H1 (cell line): Measurements from ENCODE around the gene TLCD2. TPM values are rescaled to one million over a fixed set of nuclear protein-coding genes. Genes with fewer than 3 reads are reported as not detected.
"Not testable (repeated sequence)": the region's sequence is repeated elsewhere in the genome, so short reads cannot be mapped to it uniquely, and the experiment has no call there.

Experiments used
- CTCF ChIA-PET: fragments of 300-600 bp; sonication (Branson Sonifier 250); formaldehyde crosslinking; loops from one replicate; lab custom pipeline; 2021; ENCODE audit not compliant: partially characterized antibody; lab: Charles Lee
- POLR2A ChIA-PET: fragments of 300-600 bp; sonication (Branson Sonifier 250); formaldehyde crosslinking; loops from one replicate; lab custom pipeline; 2021; ENCODE audit warnings: inconsistent platforms; ENCODE audit not compliant: partially characterized antibody; lab: Charles Lee
- DNase-seq, 2 experiments: peaks; one replicate each; pipeline versions ENCODE4 v3.0.0 to v3.0.0-alpha.2; 2010 to 2022; ENCODE audit warnings: low spot score in 2 of 2, low read depth in 1 of 2, mixed read lengths in 1 of 2
- FAIRE-seq: peaks from 2 replicates; lab custom pipeline; 2011; peaks lifted over from hg19 to GRCh38; lab: Jason Lieb, UNC
- H2AFZ ChIP-seq: 2 replicates; pipeline ENCODE4 v1.8.1; 2012; ENCODE audit warnings: low read length, inconsistent platforms
- H2AK5ac ChIP-seq: 2 replicates; pipeline ENCODE4 v1.6.1; 2013; ENCODE audit warnings: low read depth, low read length
- H2BK120ac ChIP-seq: replicated peaks from 2 replicates; pipeline ENCODE3; 2013; ENCODE audit warnings: low read depth, low read length, inconsistent platforms
- H2BK12ac ChIP-seq: 2 replicates; pipeline ENCODE4 v1.6.1; 2013; ENCODE audit warnings: low read depth, low read length
- H2BK15ac ChIP-seq: 2 replicates; pipeline ENCODE4 v1.6.1; 2013; ENCODE audit warnings: low read length
- H2BK20ac ChIP-seq: 2 replicates; pipeline ENCODE4 v1.6.1; 2013; ENCODE audit warnings: low read length
- H2BK5ac ChIP-seq: 2 replicates; pipeline ENCODE4 v1.6.1; 2013; ENCODE audit warnings: low read depth, low read length
- H3K14ac ChIP-seq: 2 replicates; pipeline ENCODE4 v1.6.1; 2013; ENCODE audit warnings: inconsistent platforms; ENCODE audit not compliant: insufficient read length
- H3K18ac ChIP-seq: 2 replicates; pipeline ENCODE4 v1.6.1; 2013; ENCODE audit warnings: low read length; ENCODE audit errors: extremely low read depth
- H3K23ac ChIP-seq: 2 replicates; pipeline ENCODE4 v1.6.1; 2013; ENCODE audit warnings: inconsistent platforms; ENCODE audit not compliant: insufficient read length
- H3K23me2 ChIP-seq: 2 replicates; pipeline ENCODE4 v1.6.1; 2013; ENCODE audit warnings: low read depth, low read length
- H3K27ac ChIP-seq: 2 replicates; pipeline ENCODE4 v1.6.1; 2011; ENCODE audit warnings: low read depth, low read length, inconsistent platforms
- H3K27me3 ChIP-seq, 4 experiments: replicated peaks in 1 of 4; 1 replicate in 1 of 4; 2 replicates in 3 of 4; pipeline versions ENCODE4 v1.6.1 to v1.8.1; 2011 to 2013; ENCODE audit warnings: low read length in 3 of 4, mild to moderate bottlenecking in 3 of 4, inconsistent platforms in 2 of 4, mixed read lengths in 2 of 4, moderate library complexity in 1 of 4; ENCODE audit not compliant: control insufficient read depth in 3 of 4, insufficient read depth in 3 of 4; ENCODE audit errors: extremely low read depth in 1 of 4
- H3K36me3 ChIP-seq, 4 experiments: 2 replicates each; pipeline versions ENCODE4 v1.6.1 to v1.8.1; 2011 to 2013; ENCODE audit warnings: mild to moderate bottlenecking in 4 of 4, low read length in 3 of 4, moderate library complexity in 2 of 4, control low read depth in 1 of 4, inconsistent platforms in 1 of 4; ENCODE audit not compliant: insufficient read depth in 4 of 4, control insufficient read depth in 2 of 4
- H3K4ac ChIP-seq: replicated peaks from 2 replicates; pipeline ENCODE3; 2013; ENCODE audit warnings: low read length, low read depth, mixed read lengths, inconsistent platforms; ENCODE audit not compliant: insufficient read length
- H3K4me1 ChIP-seq, 4 experiments: replicated peaks in 1 of 4; 1 replicate in 1 of 4; 2 replicates in 3 of 4; pipeline versions ENCODE4 v1.6.1 to v1.8.1; 2011 to 2013; ENCODE audit warnings: low read length in 3 of 4, inconsistent platforms in 2 of 4, mixed read lengths in 1 of 4; ENCODE audit not compliant: insufficient read depth in 4 of 4, control insufficient read depth in 3 of 4
- H3K4me2 ChIP-seq, 2 experiments: 2 replicates each; pipeline versions ENCODE4 v1.6.1 to v1.8.1; 2011 to 2013; ENCODE audit warnings: low read depth in 2 of 2, low read length in 2 of 2, control low read depth in 1 of 2, inconsistent platforms in 1 of 2, mild to moderate bottlenecking in 1 of 2; ENCODE audit not compliant: insufficient read depth in 1 of 2
- H3K4me3 ChIP-seq, 4 experiments: fragments of 200-600, 300-600 bp in 1 of 4; sonication (generic), shearing (Covaris generic), sonication (Bioruptor Twin) in 1 of 4; 2 replicates each; pipeline versions ENCODE4 v1.5.1 to v1.8.1; 2011 to 2016; ENCODE audit warnings: low read length in 4 of 4, low read depth in 3 of 4, control low read depth in 2 of 4, inconsistent platforms in 2 of 4, mild to moderate bottlenecking in 2 of 4, mixed read lengths in 1 of 4, moderate library complexity in 1 of 4; ENCODE audit not compliant: insufficient read depth in 2 of 4; ENCODE audit errors: extremely low read depth in 1 of 4
- H3K56ac ChIP-seq: replicated peaks from 2 replicates; pipeline ENCODE3; 2013; ENCODE audit warnings: low read depth, mild to moderate bottlenecking, mixed read lengths, low read length, inconsistent platforms; ENCODE audit not compliant: insufficient read length
- H3K79me1 ChIP-seq: 2 replicates; pipeline ENCODE4 v1.6.1; 2013; ENCODE audit warnings: low read depth, low read length, control low read depth
- H3K79me2 ChIP-seq, 2 experiments: 2 replicates each; pipeline versions ENCODE4 v1.6.1 to v1.8.1; 2012 to 2013; ENCODE audit warnings: low read length in 2 of 2, mild to moderate bottlenecking in 2 of 2, inconsistent platforms in 1 of 2; ENCODE audit not compliant: insufficient read depth in 2 of 2, control insufficient read depth in 1 of 2
- H3K9ac ChIP-seq, 4 experiments: replicated peaks in 1 of 4; 1 replicate in 1 of 4; 2 replicates in 3 of 4; pipeline versions ENCODE4 v1.6.1 to v1.8.1; 2011 to 2013; ENCODE audit warnings: low read depth in 3 of 4, low read length in 3 of 4, control low read depth in 2 of 4, mild to moderate bottlenecking in 2 of 4, moderate library complexity in 2 of 4, inconsistent platforms in 1 of 4; ENCODE audit errors: extremely low read depth in 1 of 4
- H3K9me3 ChIP-seq, 2 experiments: 2 replicates each; pipeline versions ENCODE4 v1.6.1 to v1.8.1; 2012 to 2013; ENCODE audit warnings: mild to moderate bottlenecking in 2 of 2, moderate library complexity in 2 of 2, control low read depth in 1 of 2, inconsistent platforms in 1 of 2, low read depth in 1 of 2, low read length in 1 of 2, mixed read lengths in 1 of 2; ENCODE audit not compliant: insufficient read depth in 2 of 2
- H4K20me1 ChIP-seq, 2 experiments: replicated peaks in 1 of 2; 2 replicates each; pipeline versions ENCODE3 to v1.8.1; 2011 to 2013; ENCODE audit warnings: inconsistent platforms in 2 of 2, low read length in 2 of 2, mild to moderate bottlenecking in 1 of 2; ENCODE audit not compliant: insufficient read depth in 2 of 2, control insufficient read depth in 1 of 2
- H4K5ac ChIP-seq: 2 replicates; pipeline ENCODE4 v1.6.1; 2013; ENCODE audit warnings: low read length, low read depth, mixed read lengths, inconsistent platforms; ENCODE audit not compliant: insufficient read length
- H4K8ac ChIP-seq: 2 replicates; pipeline ENCODE4 v1.8.0; 2013; ENCODE audit warnings: mild to moderate bottlenecking, moderate library complexity, low read length, inconsistent platforms; ENCODE audit not compliant: insufficient read depth; ENCODE audit errors: extremely low read depth
- H4K91ac ChIP-seq: replicated peaks from 2 replicates; pipeline ENCODE3; 2013; ENCODE audit warnings: low read length, mixed read lengths, inconsistent platforms; ENCODE audit not compliant: insufficient read length
- FOSL1 ChIP-seq: IDR thresholded peaks from 2 replicates; pipeline ENCODE4 v1.6.1; 2011; ENCODE audit warnings: mild to moderate bottlenecking, low read depth, low read length, moderate library complexity; ENCODE audit not compliant: insufficient read depth
- PHF8 ChIP-seq: fragments of 200-600 bp; sonication (generic); conservative IDR thresholded peaks from 2 replicates; pipeline ENCODE4 v1.7.1; 2012; ENCODE audit warnings: low read depth, mild to moderate bottlenecking, inconsistent platforms, low read length, moderate library complexity
- SAP30 ChIP-seq: fragments of 300-600 bp; sonication (generic); IDR thresholded peaks from 2 replicates; pipeline ENCODE4 v1.7.1; 2012; ENCODE audit warnings: low read length, moderate library complexity, mild to moderate bottlenecking, inconsistent platforms; ENCODE audit not compliant: insufficient read depth, insufficient replicate concordance
- WGBS, 2 experiments: shearing (Covaris generic) in 1 of 2; methylation state at CpG; one replicate each; pipeline versions ENCODE4 v1.1.6 to v1.1.7; 2013 to 2015; ENCODE audit warnings: low lambda C conversion rate in 2 of 2, mixed read lengths in 2 of 2, inconsistent platforms in 1 of 2, low coverage in 1 of 2, missing lambda C conversion rate in 1 of 2; ENCODE audit not compliant: insufficient replicate concordance in 2 of 2, insufficient coverage in 1 of 2, insufficient read length in 1 of 2; ENCODE audit errors: extremely low coverage in 1 of 2, missing lambda C conversion rate in 1 of 2; 5-methylcytosine and 5-hydroxymethylcytosine counted together
- polyA plus RNA-seq, 7 experiments: library from polyadenylated mRNA; depleted of rRNA in 3 of 7; stranded (reverse) in 5 of 7; unstranded in 2 of 7; fragments of >200 nt in 5 of 7; fragments of 200-250 nt in 2 of 7; gene quantifications; 1 replicate in 5 of 7; 2 replicates in 1 of 7; 4 replicates in 1 of 7; pipeline versions ENCODE4 v1.2.1 to v1.2.3, GENCODE V29; 2011 to 2013; ENCODE audit warnings: missing spikeins in 2 of 7, mixed read lengths in 2 of 7
- total RNA-seq: library from RNA; stranded (reverse); fragmentation: NEBNext Ultra II Directional; extraction: Animal tissue kit (Norgen Biotek cat#: 25700); gene quantifications from 2 replicates; pipeline ENCODE4 v1.2.1, GENCODE V29; 2021

The TLCD2 gene
- total and polyA plus RNA-seq, 2 of the 8 experiments (the other 6 are each of a cell fraction or from before 2014, with no cell fraction given) = 0.47 to 1.4 TPM

GRCh38 chr17:1703063-1703462, 7.1 kb downstream of the TLCD2 start (continued):
- TF ChIP-seq PHF8 (no peak), FOSL1 (no peak), SAP30 (no peak)

- not testable (repeated sequence) for FAIRE-seq
Measured at GRCh38 chr17:1699891-1700290, 10.3 kb downstream of the TLCD2 start.

More at GRCh38 chr17:1699891-1700290, 10.3 kb downstream of the TLCD2 start:
- H4K20me1 ChIP-seq, H3K9ac ChIP-seq, H4K91ac ChIP-seq, H2BK15ac ChIP-seq, H2AFZ ChIP-seq, H3K27me3 ChIP-seq, H3K4me1 ChIP-seq, H2BK20ac ChIP-seq, H3K14ac ChIP-seq, H3K56ac ChIP-seq, H4K5ac ChIP-seq, H3K79me1 ChIP-seq, H3K23me2 ChIP-seq, DNase-seq, H3K27ac ChIP-seq, H3K79me2 ChIP-seq, H2AK5ac ChIP-seq, H4K8ac ChIP-seq, POLR2A ChIA-PET, H3K18ac ChIP-seq, H3K4ac ChIP-seq, H2BK12ac ChIP-seq, H3K36me3 ChIP-seq, H3K9me3 ChIP-seq, H2BK120ac ChIP-seq, H3K4me3 ChIP-seq, H3K23ac ChIP-seq, H3K4me2 ChIP-seq, H2BK5ac ChIP-seq: not testable (repeated sequence)
- CTCF ChIA-PET = interaction anchor here (0.6 to 1.0 kb wide), 2 partner anchors 22 to 84 kb away, joined by 4 to 6 read pairs; no protein-coding TSS in a partner anchor
- 86% methylated on average over 5 of the region's 5 CpGs; no CpG with 5 or more reads in 1 of the 2 experiments for WGBS, 2 experiments
